Effector memory CD8-positive, alpha-beta T cell (primary cell): ENCODE data around the gene PCCA.
"Not testable (repeated sequence)": the region's sequence is repeated elsewhere in the genome, so short reads cannot be mapped to it uniquely, and the experiment has no call there.

Experiments used
- ATAC-seq: fragments of 150-1000 bp; cut with Tn5 transposase; replicated peaks from 2 replicates; pipeline ENCODE4 v1.10.0; 2021; ENCODE audit warnings: mild to moderate bottlenecking, moderate library complexity
- DNase-seq, 3 experiments: peaks; one replicate each; pipeline ENCODE4 v3.0.0; 2021
- H3K27ac Mint-ChIP-seq, 2 donors: one replicate each; pipeline ENCODE4 v1.8.0; 2022; ENCODE audit warnings: mild to moderate bottlenecking in 2 of 2, mixed read lengths in 2 of 2, moderate library complexity in 2 of 2
- H3K27me3 Mint-ChIP-seq, 2 donors: one replicate each; pipeline ENCODE4 v1.8.0; 2022; ENCODE audit warnings: mixed read lengths in 2 of 2
- H3K36me3 Mint-ChIP-seq: one replicate; pipeline ENCODE4 v1.8.0; 2022; ENCODE audit warnings: mild to moderate bottlenecking, moderate library complexity, mixed read lengths; ENCODE audit not compliant: insufficient read depth
- H3K4me1 Mint-ChIP-seq, 2 donors: one replicate each; pipeline ENCODE4 v1.8.0; 2022; ENCODE audit warnings: low read depth in 2 of 2, mixed read lengths in 2 of 2
- H3K4me3 Mint-ChIP-seq, 2 donors: one replicate each; pipeline ENCODE4 v1.8.0; 2022; ENCODE audit warnings: mild to moderate bottlenecking in 2 of 2, mixed read lengths in 2 of 2, moderate library complexity in 2 of 2
- H3K9me3 Mint-ChIP-seq, 2 donors: one replicate each; pipeline ENCODE4 v1.8.0; 2022; ENCODE audit warnings: mixed read lengths in 2 of 2

Gene PCCA

DNA sequence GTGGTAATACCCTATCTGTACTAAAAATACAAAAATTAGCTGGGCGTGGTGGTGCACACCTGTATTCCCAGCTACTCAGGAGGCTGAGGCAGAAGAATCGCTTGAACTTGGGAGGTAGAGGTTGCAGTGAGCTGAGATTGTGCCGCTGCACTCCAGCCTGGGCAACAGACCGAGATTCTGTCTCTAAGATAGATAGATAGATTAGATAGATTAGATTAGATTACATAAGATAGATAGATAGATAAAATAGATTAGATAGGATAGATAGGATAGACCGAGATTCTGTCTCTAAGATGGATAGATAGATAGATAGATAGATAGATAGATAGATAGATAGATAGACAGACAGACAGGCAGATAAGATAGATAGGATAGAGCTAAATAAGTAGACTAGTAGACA is 435.8 kb downstream of the PCCA start:
- H3K9me3 Mint-ChIP-seq, H3K36me3 Mint-ChIP-seq, H3K4me1 Mint-ChIP-seq, ATAC-seq, H3K27ac Mint-ChIP-seq, DNase-seq, H3K27me3 Mint-ChIP-seq, H3K4me3 Mint-ChIP-seq: not testable (repeated sequence)

GRCh38 chr13:100525453-100526317 is 436.8 kb downstream of the PCCA start:
- no peaks in the 10 kb centered on the region for H3K9me3 Mint-ChIP-seq
- H3K4me1 Mint-ChIP-seq, result peaks cover 0 to 4% of the 10 kb centered on the region in 2 donors
- peaks cover 3% of the 10 kb centered on the region for H3K36me3 Mint-ChIP-seq
- H3K4me3 Mint-ChIP-seq, result no peak overlapping the region
- ATAC-seq, result no peak
- DNase-seq, result no peak
- H3K27me3 Mint-ChIP-seq, result no peaks in the 10 kb centered on the region
- no peak overlapping the region for H3K27ac Mint-ChIP-seq

GRCh38 chr13:100526318-100527000 is 437.6 kb downstream of the PCCA start:
- no peak for ATAC-seq
- Mint-ChIP-seq H3K4me3 (no peak overlapping the region), H3K27me3 (no peaks in the 10 kb centered on the region), H3K9me3 (no peaks in the 10 kb centered on the region), H3K27ac (no peak overlapping the region), H3K4me1 (peaks cover 0 to 2% of the 10 kb centered on the region in 2 donors), H3K36me3 (peaks cover 3% of the 10 kb centered on the region)
- no peak for DNase-seq

- H3K4me1 Mint-ChIP-seq, result no peaks in the 10 kb centered on the region
- no peak for ATAC-seq
- H3K9me3 Mint-ChIP-seq, result no peaks in the 10 kb centered on the region
- no peaks in the 10 kb centered on the region for H3K27me3 Mint-ChIP-seq
- no peak for DNase-seq
- no peak overlapping the region for H3K4me3 Mint-ChIP-seq
- peaks cover 3% of the 10 kb centered on the region for H3K36me3 Mint-ChIP-seq
- no peak overlapping the region for H3K27ac Mint-ChIP-seq
Observed at GRCh38 chr13:100527644-100528043, 438.8 kb downstream of the PCCA start.

GRCh38 chr13:100528353-100528752 is 439.5 kb downstream of the PCCA start:
- Mint-ChIP-seq H3K4me3 (no peak overlapping the region), H3K4me1 (no peaks in the 10 kb centered on the region), H3K27me3 (no peaks in the 10 kb centered on the region), H3K27ac (no peak overlapping the region), H3K36me3 (peaks cover 3% of the 10 kb centered on the region), H3K9me3 (no peaks in the 10 kb centered on the region)
- no peak for ATAC-seq
- no peak for DNase-seq

DNA sequence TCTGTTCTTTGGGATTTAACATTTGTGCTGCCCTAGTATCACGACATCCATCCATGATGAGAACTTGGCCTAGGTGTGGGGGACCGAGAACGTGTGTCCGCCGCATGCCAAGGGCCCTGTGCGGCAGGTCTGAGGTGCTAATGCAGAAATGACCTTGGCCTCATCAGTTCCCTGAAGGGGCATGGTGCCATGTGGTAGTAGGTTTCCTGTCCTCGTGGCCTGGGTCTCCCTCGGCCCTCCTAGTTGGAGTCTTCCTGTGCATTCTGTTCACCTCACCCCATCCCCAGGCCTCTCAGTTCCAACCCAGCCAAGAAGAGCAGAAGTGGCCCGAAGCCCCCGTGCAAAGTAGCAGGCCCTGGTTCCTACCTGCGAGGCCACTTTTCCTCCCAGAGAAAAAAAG is 439.9 kb downstream of the PCCA start:
- Mint-ChIP-seq H3K9me3 (no peaks in the 10 kb centered on the region), H3K4me3 (no peak overlapping the region), H3K4me1 (no peaks in the 10 kb centered on the region), H3K36me3 (peaks cover 3% of the 10 kb centered on the region), H3K27ac (no peak overlapping the region), H3K27me3 (no peaks in the 10 kb centered on the region)
- ATAC-seq, result no peak
- DNase-seq, result no peak

GRCh38 chr13:100529666-100530377 is 440.9 kb downstream of the PCCA start:
- no peaks in the 10 kb centered on the region for H3K27me3 Mint-ChIP-seq
- no peak overlapping the region for H3K27ac Mint-ChIP-seq
- no peak overlapping the region for H3K4me3 Mint-ChIP-seq
- ATAC-seq (no peak), DNase-seq (no peak)
- no peaks in the 10 kb centered on the region for H3K9me3 Mint-ChIP-seq
- H3K36me3 Mint-ChIP-seq, result peaks cover 3% of the 10 kb centered on the region
- no peaks in the 10 kb centered on the region for H3K4me1 Mint-ChIP-seq

DNA sequence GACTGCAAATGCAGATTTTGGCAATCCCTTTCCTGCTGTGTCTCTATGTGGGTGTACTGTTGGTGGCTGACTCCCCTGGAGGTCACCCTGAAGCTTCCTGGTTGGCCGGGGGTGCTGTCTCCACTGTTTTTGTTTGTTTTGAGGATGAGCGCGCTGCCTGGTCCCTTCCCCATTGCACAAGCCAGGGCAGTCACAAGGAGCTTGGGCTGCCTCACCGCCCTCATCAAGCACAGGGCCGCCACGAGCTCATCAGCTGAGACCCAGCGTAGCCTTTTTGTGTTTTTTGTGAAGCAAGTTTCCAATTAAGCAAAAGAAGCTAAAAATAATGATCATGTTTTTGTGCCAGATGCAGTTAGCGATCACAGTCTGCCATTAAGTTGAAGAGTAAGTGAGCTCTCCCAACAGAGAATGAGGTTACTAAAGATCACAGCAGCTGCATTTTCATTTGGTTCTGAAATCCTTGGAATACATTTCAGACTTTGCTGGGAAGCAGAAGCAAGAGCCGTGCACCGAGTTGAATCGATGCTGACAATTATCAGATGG is 441.8 kb downstream of the PCCA start:
- Mint-ChIP-seq H3K27ac (peak overlapping the region in 1 of 2 donors; percentile 42), H3K4me3 (no peak overlapping the region), H3K27me3 (no peaks in the 10 kb centered on the region), H3K9me3 (no peaks in the 10 kb centered on the region), H3K36me3 (peaks cover 3% of the 10 kb centered on the region), H3K4me1 (no peaks in the 10 kb centered on the region)
- ATAC-seq (no peak), DNase-seq (no peak)

GRCh38 chr13:100532090-100532766 is 443.3 kb downstream of the PCCA start:
- Mint-ChIP-seq H3K27me3 (no peaks in the 10 kb centered on the region), H3K4me1 (peaks cover 0 to 3% of the 10 kb centered on the region in 2 donors), H3K9me3 (no peaks in the 10 kb centered on the region), H3K36me3 (no peaks in the 10 kb centered on the region), H3K4me3 (no peak overlapping the region), H3K27ac (no peak overlapping the region)
- DNase-seq (no peak), ATAC-seq (no peak)

DNA sequence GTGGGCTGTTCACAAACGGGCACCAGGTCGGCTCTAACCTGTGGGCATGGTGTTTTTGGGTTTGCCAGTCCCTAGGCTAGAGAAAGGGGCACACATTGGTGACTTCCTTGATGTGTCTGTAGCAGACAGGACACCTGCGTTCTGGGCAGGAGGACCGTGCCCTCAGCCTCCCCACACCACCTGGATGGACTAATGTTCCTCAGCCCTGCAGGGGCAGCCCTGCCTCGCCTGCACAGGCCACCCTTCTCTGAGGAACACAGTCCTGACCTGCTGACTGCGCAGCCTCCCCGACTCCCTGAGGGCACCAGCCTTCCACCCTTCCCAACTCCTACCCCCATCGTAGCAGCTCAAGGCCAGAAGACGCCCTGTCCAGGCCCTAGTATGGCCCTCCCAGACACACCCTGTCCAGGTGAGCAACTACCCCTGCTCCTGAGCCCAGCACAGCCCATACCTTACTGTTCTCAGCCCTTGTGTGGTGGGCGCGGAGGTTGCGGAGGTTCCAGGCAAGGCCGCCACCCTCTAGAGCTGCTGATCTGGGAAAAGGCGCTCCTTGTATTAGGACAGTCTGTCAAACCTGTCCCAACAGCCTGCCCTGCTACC is 444.0 kb downstream of the PCCA start:
- no peak overlapping the region for H3K27ac Mint-ChIP-seq
- no peak for ATAC-seq
- DNase-seq, result no peak
- no peaks in the 10 kb centered on the region for H3K9me3 Mint-ChIP-seq
- H3K4me3 Mint-ChIP-seq, result no peak overlapping the region
- no peaks in the 10 kb centered on the region for H3K36me3 Mint-ChIP-seq
- H3K4me1 Mint-ChIP-seq, result peaks cover 0 to 7% of the 10 kb centered on the region in 2 donors
- no peaks in the 10 kb centered on the region for H3K27me3 Mint-ChIP-seq

DNA sequence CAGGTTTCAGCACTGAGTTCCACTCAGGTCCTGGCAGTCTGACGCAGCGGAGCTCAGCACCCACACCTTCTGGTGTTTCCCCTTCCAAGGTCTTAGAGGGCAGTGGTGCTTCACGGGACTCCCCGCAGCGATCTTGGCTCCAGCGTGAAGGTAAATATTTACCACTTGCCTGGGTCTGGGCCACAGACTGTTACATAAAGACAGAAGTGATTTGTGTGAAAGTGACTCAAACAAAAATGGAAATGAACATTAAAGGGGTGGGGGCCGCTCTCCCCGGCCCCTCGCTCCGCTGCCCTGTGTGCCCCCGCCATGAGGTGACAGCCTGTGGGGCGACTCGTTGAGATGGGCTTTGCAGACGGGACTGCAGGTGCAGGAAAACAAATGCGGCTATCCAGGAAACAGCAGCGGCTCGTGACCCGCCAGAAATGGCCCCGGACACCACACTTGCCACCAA is 444.7 kb downstream of the PCCA start:
- Mint-ChIP-seq H3K4me1 (peaks cover 0 to 7% of the 10 kb centered on the region in 2 donors), H3K9me3 (no peaks in the 10 kb centered on the region), H3K27ac (no peak overlapping the region), H3K27me3 (no peaks in the 10 kb centered on the region), H3K4me3 (no peak overlapping the region), H3K36me3 (no peaks in the 10 kb centered on the region)
- ATAC-seq (no peak), DNase-seq (no peak)

GRCh38 chr13:100534147-100534843 is 445.4 kb downstream of the PCCA start:
- no peak for ATAC-seq
- H3K36me3 Mint-ChIP-seq, result no peaks in the 10 kb centered on the region
- H3K4me3 Mint-ChIP-seq, result no peak overlapping the region
- H3K9me3 Mint-ChIP-seq, result no peaks in the 10 kb centered on the region
- H3K4me1 Mint-ChIP-seq, result peaks cover 0 to 7% of the 10 kb centered on the region in 2 donors
- DNase-seq, result no peak
- H3K27me3 Mint-ChIP-seq, result no peaks in the 10 kb centered on the region
- no peak overlapping the region for H3K27ac Mint-ChIP-seq
